Endothelial cell of umbilical vein (primary cell): ENCODE data around the gene IL5RA. TPM values are rescaled to one million over a fixed set of nuclear protein-coding genes. Genes with fewer than 3 reads are reported as not detected.

Experiments used
- BruUV-seq: library from RNA; stranded (reverse); fragments of 400-500 nt; replicated peaks from 2 replicates; lab custom pipeline; 2021; lab: Mats Ljungman, UMichigan
- CTCF ChIA-PET: fragments of 300-600, 350-600 bp; sonication (Branson Sonifier 250); formaldehyde crosslinking; loops from one replicate; lab custom pipeline; 2021; ENCODE audit warnings: antibody characterized with exemption, inconsistent platforms; lab: Charles Lee
- POLR2A ChIA-PET: fragments of 300-600, 350-600 bp; sonication (Branson Sonifier 250); formaldehyde crosslinking; loops from one replicate; lab custom pipeline; 2021; ENCODE audit warnings: antibody characterized with exemption, inconsistent platforms; lab: Charles Lee
- DNase-seq: peaks from one replicate; pipeline ENCODE4 v3.0.0-alpha.2; 2011; ENCODE audit warnings: low read depth, low spot score
- FAIRE-seq: peaks from 2 replicates; lab custom pipeline; 2011; peaks lifted over from hg19 to GRCh38; lab: Jason Lieb, UNC
- H2AFZ ChIP-seq: 2 replicates; pipeline ENCODE4 v1.6.0; 2012; ENCODE audit warnings: low read depth, low read length, control low read depth, inconsistent platforms
- H3K27ac ChIP-seq: 2 replicates; pipeline ENCODE4 v1.5.1; 2011; ENCODE audit warnings: low read depth, mild to moderate bottlenecking, control low read depth, low read length, moderate library complexity; ENCODE audit not compliant: insufficient read depth
- H3K27me3 ChIP-seq, 2 experiments: 2 replicates each; pipeline versions ENCODE4 v1.6.0 to v1.6.1; 2011; ENCODE audit warnings: low read length in 2 of 2, mixed read lengths in 1 of 2; ENCODE audit not compliant: control insufficient read depth in 2 of 2, insufficient read depth in 2 of 2
- H3K36me3 ChIP-seq, 2 experiments: 2 replicates in 1 of 2; 3 replicates in 1 of 2; pipeline ENCODE4 v1.5.1; 2011; ENCODE audit warnings: low read length in 2 of 2, mild to moderate bottlenecking in 1 of 2, moderate library complexity in 1 of 2; ENCODE audit not compliant: control insufficient read depth in 2 of 2, insufficient read depth in 2 of 2; ENCODE audit errors: extremely low read depth in 1 of 2
- H3K4me1 ChIP-seq: 3 replicates; pipeline ENCODE4 v1.5.1; 2011; ENCODE audit warnings: mild to moderate bottlenecking, low read length; ENCODE audit not compliant: control insufficient read depth, insufficient read depth; ENCODE audit errors: extremely low read depth
- H3K4me2 ChIP-seq: 2 replicates; pipeline ENCODE4 v1.6.1; 2011; ENCODE audit warnings: low read length, control low read depth, mixed read lengths; ENCODE audit not compliant: insufficient read depth
- H3K4me3 ChIP-seq, 3 experiments: fragments of 200-600 bp in 1 of 3; sonication (generic), shearing (Covaris generic) in 1 of 3; replicated peaks in 1 of 3; 2 replicates each; pipeline ENCODE4 v1.5.1; 2011 to 2016; ENCODE audit warnings: control low read depth in 3 of 3, low read length in 3 of 3, mild to moderate bottlenecking in 2 of 3, inconsistent platforms in 1 of 3, low read depth in 1 of 3, moderate library complexity in 1 of 3; ENCODE audit not compliant: insufficient read depth in 1 of 3
- H3K79me2 ChIP-seq: 2 replicates; pipeline ENCODE4 v1.6.0; 2012; ENCODE audit warnings: low read length, inconsistent platforms; ENCODE audit not compliant: control insufficient read depth, insufficient read depth
- H3K9ac ChIP-seq: replicated peaks from 2 replicates; pipeline ENCODE3; 2011; ENCODE audit warnings: low read length, control low read depth; ENCODE audit not compliant: insufficient read depth; ENCODE audit errors: extremely low read depth
- H3K9me1 ChIP-seq: replicated peaks from 3 replicates; pipeline ENCODE4 v1.6.0; 2011; ENCODE audit warnings: mild to moderate bottlenecking, low read length; ENCODE audit not compliant: control insufficient read depth, insufficient read depth; ENCODE audit errors: extremely low read depth
- H3K9me3 ChIP-seq: replicated peaks from 2 replicates; pipeline ENCODE4 v1.5.1; 2012; ENCODE audit warnings: low read length, inconsistent platforms; ENCODE audit not compliant: control insufficient read depth, insufficient read depth
- H4K20me1 ChIP-seq: replicated peaks from 2 replicates; pipeline ENCODE3; 2011; ENCODE audit warnings: mild to moderate bottlenecking, low read length; ENCODE audit not compliant: control insufficient read depth, insufficient read depth; ENCODE audit errors: extremely low read depth
- EZH2 ChIP-seq: IDR thresholded peaks from 2 replicates; pipeline ENCODE4 v1.6.1; 2012; ENCODE audit warnings: borderline replicate concordance, low read depth, mild to moderate bottlenecking, moderate library complexity, low read length, inconsistent platforms; ENCODE audit not compliant: severe bottlenecking
- FOS ChIP-seq: IDR thresholded peaks from 2 replicates; pipeline ENCODE4 v1.6.1; 2011; ENCODE audit warnings: mild to moderate bottlenecking, low read length, moderate library complexity, borderline replicate concordance; ENCODE audit not compliant: insufficient read depth
- GATA2 ChIP-seq: IDR thresholded peaks from 2 replicates; pipeline ENCODE4 v1.7.0; 2011; ENCODE audit warnings: low read depth, mild to moderate bottlenecking, moderate library complexity, mixed read lengths, low read length; ENCODE audit not compliant: insufficient read length, insufficient read depth
- JUN ChIP-seq: IDR thresholded peaks from 2 replicates; pipeline ENCODE4 v1.6.1; 2011; ENCODE audit warnings: borderline replicate concordance, low read depth; ENCODE audit not compliant: insufficient read length, insufficient read depth
- MAX ChIP-seq: IDR thresholded peaks from 2 replicates; pipeline ENCODE4 v1.6.1; 2011; ENCODE audit not compliant: insufficient read depth, insufficient read length
- MYC ChIP-seq: IDR thresholded peaks from one replicate; pipeline ENCODE4 v1.6.1; 2011; ENCODE audit warnings: mild to moderate bottlenecking, low read depth, low read length
- POLR2A ChIP-seq: IDR thresholded peaks from 2 replicates; pipeline ENCODE4 v1.6.1; 2012; ENCODE audit warnings: low read depth, mild to moderate bottlenecking, control low read depth, low read length
- POLR2AphosphoS5 ChIP-seq: IDR thresholded peaks from 2 replicates; pipeline ENCODE4 v1.6.1; 2012; ENCODE audit warnings: low read depth, mild to moderate bottlenecking, control low read depth, low read length, moderate library complexity; ENCODE audit not compliant: insufficient read depth
- dilution Hi-C: fragments of 300-500 bp; cut with MboI; formaldehyde crosslinking; loops from one replicate; pipeline ENCODE4 v1.15.0; 2019; ENCODE audit warnings: low sequenced_read_pairs; ENCODE audit not compliant: extremely low pct_ligation_motif_present
- intact Hi-C: fragments of 100-400 bp; cut with micrococcal nuclease; formaldehyde crosslinking; loops from one replicate; pipeline ENCODE4 v1.10.0; 2022
- polyA plus RNA-seq, 4 experiments: library from polyadenylated mRNA; depleted of rRNA in 3 of 4; stranded (reverse) in 3 of 4; unstranded in 1 of 4; fragments of >200 nt; gene quantifications; 2 replicates each; pipeline versions ENCODE4 v1.2.1 to v1.2.3, GENCODE V29; 2011 to 2012; ENCODE audit warnings: missing spikeins in 1 of 4
- total RNA-seq: library from RNA; stranded (reverse); gene quantifications from 2 replicates; pipeline ENCODE4 v1.2.3, GENCODE V29; 2021
- TF ChIP-seq, protein P1 (sequence below), 2 donors: IDR thresholded peaks; 1 replicate in 1 of 2; 2 replicates in 1 of 2; pipeline ENCODE4 v1.5.1; 2011; ENCODE audit warnings: low read length in 2 of 2, mild to moderate bottlenecking in 2 of 2, moderate library complexity in 2 of 2, control low read depth in 1 of 2, inconsistent platforms in 1 of 2, low read depth in 1 of 2; ENCODE audit not compliant: insufficient read depth in 1 of 2; ENCODE audit errors: extremely low read depth in 1 of 2

The IL5RA gene
- total and polyA plus RNA-seq, 2 donors (not counting 3 experiments of a cell fraction or from before 2014, with no cell fraction given): not detected

DNA sequence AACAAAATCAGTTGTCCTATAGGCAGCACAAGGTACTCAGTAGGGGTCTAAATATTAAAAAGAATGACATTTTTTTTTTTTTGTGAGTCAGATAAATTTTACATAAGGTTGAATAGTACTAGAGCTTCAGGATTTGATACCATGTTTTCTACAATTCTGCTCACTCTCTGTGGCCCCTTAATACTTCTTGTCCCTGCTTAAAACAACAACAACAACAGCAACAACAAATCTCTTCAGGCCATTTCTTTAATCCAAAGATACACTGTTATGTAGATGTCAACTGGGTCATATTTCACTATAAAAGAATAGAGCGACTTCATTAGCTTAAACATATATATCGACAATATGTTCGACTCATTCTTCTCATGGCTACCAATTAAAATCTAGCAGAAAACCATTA lies 3.0 kb downstream of the IL5RA start:
- intact Hi-C loops (no loop called here), dilution Hi-C loops (no loop called here)
- DNase-seq (no peak), FAIRE-seq (no peak)
- Histone ChIP-seq H3K4me1 (no peaks in the 10 kb centered on the region), H3K9ac (no peak overlapping the region), H3K27me3 (no peaks in the 10 kb centered on the region), H4K20me1 (no peaks in the 10 kb centered on the region), H3K9me1 (no peaks in the 10 kb centered on the region), H3K4me2 (no peak overlapping the region), H3K9me3 (no peaks in the 10 kb centered on the region), H3K36me3 (no peaks in the 10 kb centered on the region), H2AFZ (no peak overlapping the region), H3K4me3 (no peak overlapping the region), H3K27ac (no peak overlapping the region), H3K79me2 (no peaks in the 10 kb centered on the region)
- TF ChIP-seq GATA2: no peak
- no peak for TF ChIP-seq JUN
- no peak for TF ChIP-seq POLR2AphosphoS5
- TF ChIP-seq FOS: no peak
- no peak for TF ChIP-seq MAX
- TF ChIP-seq, protein P1, sequence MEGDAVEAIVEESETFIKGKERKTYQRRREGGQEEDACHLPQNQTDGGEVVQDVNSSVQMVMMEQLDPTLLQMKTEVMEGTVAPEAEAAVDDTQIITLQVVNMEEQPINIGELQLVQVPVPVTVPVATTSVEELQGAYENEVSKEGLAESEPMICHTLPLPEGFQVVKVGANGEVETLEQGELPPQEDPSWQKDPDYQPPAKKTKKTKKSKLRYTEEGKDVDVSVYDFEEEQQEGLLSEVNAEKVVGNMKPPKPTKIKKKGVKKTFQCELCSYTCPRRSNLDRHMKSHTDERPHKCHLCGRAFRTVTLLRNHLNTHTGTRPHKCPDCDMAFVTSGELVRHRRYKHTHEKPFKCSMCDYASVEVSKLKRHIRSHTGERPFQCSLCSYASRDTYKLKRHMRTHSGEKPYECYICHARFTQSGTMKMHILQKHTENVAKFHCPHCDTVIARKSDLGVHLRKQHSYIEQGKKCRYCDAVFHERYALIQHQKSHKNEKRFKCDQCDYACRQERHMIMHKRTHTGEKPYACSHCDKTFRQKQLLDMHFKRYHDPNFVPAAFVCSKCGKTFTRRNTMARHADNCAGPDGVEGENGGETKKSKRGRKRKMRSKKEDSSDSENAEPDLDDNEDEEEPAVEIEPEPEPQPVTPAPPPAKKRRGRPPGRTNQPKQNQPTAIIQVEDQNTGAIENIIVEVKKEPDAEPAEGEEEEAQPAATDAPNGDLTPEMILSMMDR (IDR thresholded peaks at IDR 0.05; ENCODE audit: extremely low read depth in 1 of 2, insufficient read depth in 1 of 2, low read depth in 1 of 2, low read length in 2 of 2): no peak
- TF ChIP-seq POLR2A: no peak
- no peak for TF ChIP-seq MYC
- TF ChIP-seq EZH2: no peak
- no TSS peak for BruUV-seq
- POLR2A ChIA-PET: no interaction called here
- CTCF ChIA-PET: no interaction called here
